C4-2B (cell line): Measurements from ENCODE around the gene CD34.

Source experiments
- CTCF ChIP-seq: fragments of 450-650 bp; conservative IDR thresholded peaks from 2 replicates; pipeline ENCODE4 v1.5.1; 2017; ENCODE audit warnings: mild to moderate bottlenecking
- ZFX ChIP-seq: fragments of 450-650 bp; IDR thresholded peaks from 2 replicates; pipeline ENCODE4 v1.6.1; 2017

- TF ChIP-seq CTCF (no peak), ZFX (no peak)
Measured at GRCh38 chr1:207870306-207871031, 40.5 kb downstream of the CD34 start.
